Measurements from ENCODE around the gene ABCC8.

ABCC8 gene

GRCh38 chr11:17469998-17470397 is 6.6 kb downstream of the ABCC8 start:
- no peak for DNase-seq (ENCODE audit: low spot score)

- DNase-seq (ENCODE audit: low spot score): no peak
Observed at GRCh38 chr11:17468122-17468521, 8.5 kb downstream of the ABCC8 start.

GRCh38 chr11:17463546-17464174 is 13.0 kb downstream of the ABCC8 start:
- DNase-seq (ENCODE audit: low spot score): no peak

- no peak for DNase-seq (ENCODE audit: low spot score)
Observed at GRCh38 chr11:17462940-17463339, 13.7 kb downstream of the ABCC8 start.

GRCh38 chr11:17460406-17460805 is 16.2 kb downstream of the ABCC8 start:
- DNase-seq (ENCODE audit: low spot score): no peak

GRCh38 chr11:17459236-17459896 is 17.3 kb downstream of the ABCC8 start:
- no peak for DNase-seq (ENCODE audit: low spot score)

GRCh38 chr11:17458268-17458667 is 18.4 kb downstream of the ABCC8 start:
- no peak for DNase-seq (ENCODE audit: low spot score)

- DNase-seq (ENCODE audit: low spot score): no peak
Observed at GRCh38 chr11:17457396-17458173, 19.1 kb downstream of the ABCC8 start.

- no peak for DNase-seq (ENCODE audit: low spot score)
Observed at GRCh38 chr11:17452668-17453067, 24.0 kb downstream of the ABCC8 start.

GRCh38 chr11:17449158-17449557 is 27.5 kb downstream of the ABCC8 start:
- DNase-seq (ENCODE audit: low spot score): no peak

- no peak for DNase-seq (ENCODE audit: low spot score)
Observed at GRCh38 chr11:17446482-17446881, 30.2 kb downstream of the ABCC8 start.

GRCh38 chr11:17445240-17445795 is 31.3 kb downstream of the ABCC8 start:
- no peak for DNase-seq (ENCODE audit: low spot score)

- DNase-seq (ENCODE audit: low spot score): no peak
Observed at GRCh38 chr11:17443926-17444690, 32.5 kb downstream of the ABCC8 start.

- DNase-seq (ENCODE audit: low spot score): no peak
Observed at GRCh38 chr11:17443423-17443822, 33.2 kb downstream of the ABCC8 start.

- no peak for DNase-seq (ENCODE audit: low spot score)
Observed at GRCh38 chr11:17443000-17443399, 33.6 kb downstream of the ABCC8 start.

- no peak for DNase-seq (ENCODE audit: low spot score)
Observed at GRCh38 chr11:17439316-17439782, 37.3 kb downstream of the ABCC8 start.

- DNase-seq (ENCODE audit: low spot score): no peak
Observed at GRCh38 chr11:17437366-17437765, 39.3 kb downstream of the ABCC8 start.

- DNase-seq (ENCODE audit: low spot score): no peak
Observed at GRCh38 chr11:17434108-17434507, 42.5 kb downstream of the ABCC8 start.

- no peak for DNase-seq (ENCODE audit: low spot score)
Observed at GRCh38 chr11:17432002-17432401, 44.6 kb downstream of the ABCC8 start.

GRCh38 chr11:17431139-17431538 is 45.5 kb downstream of the ABCC8 start:
- no peak for DNase-seq (ENCODE audit: low spot score)

- DNase-seq (ENCODE audit: low spot score): no peak
Observed at GRCh38 chr11:17430616-17431015, 46.0 kb downstream of the ABCC8 start.

- DNase-seq (ENCODE audit: low spot score): no peak
Observed at GRCh38 chr11:17428925-17429324, 47.7 kb downstream of the ABCC8 start.

Data from activated CD4-positive, alpha-beta T cell treated with anti-CD3 and anti-CD28 coated beads, Interleukin-2, Interleukin-4, amounts not matched to agents 100 ng/mL and 50 ng/mL, durations not matched to agents 16 hours and 8 hours (primary cell).